HG02885 (cell line): Measurements from ENCODE around the gene GPR141.
"Not testable (repeated sequence)": the region's sequence is repeated elsewhere in the genome, so short reads cannot be mapped to it uniquely, and the experiment has no call there.

Experiments
- ATAC-seq: cut with Tn5 transposase; IDR thresholded peaks from one replicate; pipeline ENCODE4 v1.9.1; 2021; ENCODE audit warnings: mild to moderate bottlenecking; ENCODE audit not compliant: unreplicated experiment, poor library complexity

Gene GPR141

DNA sequence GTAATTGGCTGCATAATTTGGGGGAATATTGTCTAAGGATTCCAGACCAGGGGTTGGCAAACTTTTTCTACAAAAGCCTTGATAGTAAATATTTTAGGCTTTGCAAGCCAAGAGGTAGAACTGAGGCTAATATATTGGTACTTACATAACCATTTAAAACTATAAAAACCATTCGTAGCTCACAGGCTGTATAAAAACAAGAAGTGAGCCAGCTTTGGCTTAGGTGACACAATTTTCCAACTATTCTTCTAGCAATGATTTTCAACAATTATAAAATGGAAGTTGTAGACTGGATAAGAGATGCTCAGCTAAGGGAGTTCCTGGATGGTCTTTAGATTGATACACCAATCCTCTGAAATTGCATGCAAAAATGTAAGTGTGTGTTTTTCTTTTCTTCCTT is 1.4 kb downstream of the GPR141 start:
- ATAC-seq = no peak

DNA sequence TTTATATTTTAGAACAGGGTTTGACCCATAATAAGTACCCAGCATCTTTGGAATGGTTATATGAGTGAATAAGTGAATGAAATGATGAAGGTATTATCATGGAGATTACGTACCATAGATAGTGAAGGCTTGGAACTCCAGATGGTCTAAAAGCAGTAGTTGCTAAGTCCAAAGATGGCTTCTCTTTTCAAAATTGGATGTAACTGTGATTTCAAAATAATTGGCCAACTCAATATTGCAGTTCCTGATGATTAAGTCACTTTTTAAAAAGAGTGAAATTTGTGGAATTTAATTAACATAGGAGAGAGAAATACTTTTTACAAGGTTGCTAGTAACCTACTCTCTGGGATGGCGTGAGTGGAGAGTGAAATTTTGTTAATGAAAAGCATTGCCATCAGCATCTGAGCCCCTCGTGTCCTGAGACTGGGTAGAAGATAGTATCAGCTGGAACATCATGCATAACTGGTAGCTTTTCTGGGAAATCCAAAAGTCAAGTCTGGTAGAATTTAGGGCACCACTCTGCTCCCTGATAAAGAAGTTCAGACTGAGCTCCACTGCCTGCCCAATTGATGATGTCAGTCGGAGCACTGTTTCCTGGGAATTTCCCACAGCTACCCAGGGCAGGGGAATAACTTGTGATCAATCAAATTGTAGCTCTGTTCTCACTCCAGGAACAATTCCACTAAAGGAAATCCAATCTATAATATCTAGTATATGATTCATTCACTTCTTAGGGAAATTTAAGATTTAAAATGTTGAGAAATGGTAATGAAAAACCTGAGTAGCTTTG is 3.2 kb downstream of the GPR141 start:
- no peak for ATAC-seq

DNA sequence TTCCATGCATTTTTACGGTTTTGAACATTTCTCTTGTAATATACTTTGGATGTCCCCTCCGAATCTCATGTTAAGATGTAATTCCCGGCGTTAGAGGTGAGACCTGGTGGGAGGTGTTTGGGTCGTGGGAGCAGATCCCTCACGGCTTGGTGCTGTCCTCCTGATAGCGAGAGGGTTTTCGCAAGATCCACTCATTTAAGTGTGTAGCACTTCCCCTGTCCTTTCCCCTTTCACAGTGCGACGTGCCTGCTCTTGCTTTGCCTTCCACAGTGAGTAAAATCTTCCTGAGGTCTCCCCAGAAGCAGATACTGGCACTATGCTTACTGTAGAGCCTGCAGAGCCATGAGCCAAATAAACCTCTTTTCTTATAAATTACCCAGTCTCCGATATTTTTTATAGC is 6.6 kb downstream of the GPR141 start:
- no peak for ATAC-seq

DNA sequence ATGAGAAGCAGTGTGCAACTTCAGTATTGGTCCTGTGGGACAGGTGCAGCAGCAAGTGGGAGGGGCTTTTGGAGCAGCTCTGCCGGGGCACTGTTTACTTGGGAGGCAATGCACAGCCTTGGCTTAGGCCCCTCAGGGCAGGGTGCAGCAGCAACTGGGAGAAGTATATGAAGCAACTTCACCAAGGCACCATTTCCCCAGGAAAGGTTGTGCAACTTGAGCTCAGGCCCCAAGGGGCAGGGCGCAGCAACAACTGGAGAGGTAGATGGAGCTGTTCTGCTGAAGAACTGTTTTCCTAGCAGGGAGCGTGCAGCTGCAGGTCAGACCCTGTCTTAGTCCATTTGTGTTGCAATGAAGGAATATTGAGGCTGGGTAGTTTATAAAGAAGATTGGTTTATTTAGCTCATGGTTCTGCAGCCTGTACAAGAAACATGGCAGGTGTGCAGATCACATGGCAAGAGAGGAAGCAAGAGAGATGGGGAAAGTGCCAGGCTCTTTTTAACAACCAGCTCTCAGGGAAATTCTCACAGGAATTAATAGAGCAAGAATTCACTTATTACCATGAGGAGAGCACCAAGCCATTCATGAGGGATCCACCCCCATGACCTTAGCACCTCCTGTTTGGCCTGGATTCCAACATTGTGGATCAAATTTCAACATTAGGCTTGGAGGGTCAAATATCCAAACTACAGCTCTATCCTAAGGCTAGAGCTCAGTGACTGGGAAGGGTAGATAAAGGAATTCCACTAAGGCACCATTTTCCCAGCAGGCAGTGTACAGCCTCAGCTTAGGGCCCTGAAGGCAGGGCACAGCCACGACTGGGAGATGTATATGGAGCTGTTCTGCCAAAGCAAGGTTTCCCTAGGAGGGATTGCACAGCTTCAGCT is 10.9 kb downstream of the GPR141 start:
- no peak for ATAC-seq

DNA sequence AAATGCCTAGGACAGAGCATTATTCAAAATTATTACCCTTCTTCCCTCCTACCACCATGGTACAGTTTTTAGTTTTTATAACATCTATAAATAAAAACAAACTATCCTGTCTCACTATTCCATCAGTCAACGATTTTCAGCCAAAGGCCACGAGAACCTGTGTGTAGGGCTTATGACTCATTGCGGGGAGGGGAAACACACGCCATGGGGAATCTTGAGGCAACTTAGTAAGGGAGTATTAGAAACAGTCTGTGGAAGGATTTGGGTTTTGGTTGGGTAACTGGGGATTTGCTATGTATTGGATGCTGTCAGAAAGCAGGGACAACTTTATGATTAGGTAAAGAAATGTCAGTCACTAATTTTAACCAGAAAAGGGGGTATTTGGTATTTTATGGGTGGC is 14.7 kb downstream of the GPR141 start:
- ATAC-seq = no peak

DNA sequence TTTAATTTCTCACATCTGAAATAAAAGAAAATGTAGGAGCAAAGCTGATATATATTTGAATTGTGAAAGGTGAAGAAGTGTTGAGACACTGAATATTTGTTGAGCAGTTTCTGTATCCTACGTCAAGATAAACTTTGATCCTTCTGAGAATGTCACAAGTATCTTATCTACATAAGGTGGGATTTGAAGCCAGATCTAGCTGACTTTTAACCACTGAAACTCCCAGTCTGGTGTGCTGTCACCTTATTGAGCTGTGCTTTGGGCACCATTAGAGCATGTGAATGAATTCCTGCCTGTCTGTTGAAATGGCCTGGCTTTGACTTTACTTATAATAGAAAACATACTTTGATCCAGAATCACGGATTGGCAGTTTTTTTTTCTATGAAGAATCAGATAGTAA is 15.2 kb downstream of the GPR141 start:
- no peak for ATAC-seq

DNA sequence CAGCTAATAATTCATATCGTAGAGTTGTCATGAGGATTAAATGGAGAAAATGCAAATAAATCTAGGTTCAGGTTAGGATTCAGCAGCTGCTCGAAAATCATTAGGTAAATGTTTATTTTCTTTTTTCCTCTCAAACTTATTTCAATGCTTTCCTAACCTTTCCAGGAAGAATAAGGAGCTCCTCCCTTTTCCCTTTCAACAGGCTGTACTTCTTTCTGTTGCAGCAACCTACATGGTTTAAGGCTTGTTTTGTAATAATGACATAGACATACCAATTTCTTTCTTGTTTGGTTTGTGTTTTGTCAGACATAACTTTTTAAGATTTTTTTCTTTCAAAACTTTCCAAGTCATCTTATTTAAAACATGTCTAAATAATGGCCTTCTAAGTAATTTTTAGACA is 18.2 kb downstream of the GPR141 start:
- no peak for ATAC-seq

DNA sequence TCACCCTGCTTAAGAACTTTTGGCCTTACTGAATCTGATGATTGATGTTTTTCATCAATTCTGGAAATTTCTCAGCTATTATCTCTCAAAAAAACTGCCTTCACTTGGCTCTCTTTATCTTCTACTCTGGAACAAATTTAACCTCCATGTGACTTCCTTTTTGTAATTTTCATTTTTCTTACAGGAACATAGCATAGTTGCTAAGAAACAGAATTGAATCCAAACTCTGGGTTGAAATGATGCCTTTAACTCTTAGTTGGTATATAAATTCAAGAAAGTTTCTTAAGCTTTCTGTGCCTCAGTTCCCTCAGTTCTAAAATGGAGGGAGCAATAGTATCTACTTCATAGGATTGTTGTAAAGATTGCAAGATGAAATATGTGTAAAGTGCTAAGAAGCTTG is 19.8 kb downstream of the GPR141 start:
- no peak for ATAC-seq

DNA sequence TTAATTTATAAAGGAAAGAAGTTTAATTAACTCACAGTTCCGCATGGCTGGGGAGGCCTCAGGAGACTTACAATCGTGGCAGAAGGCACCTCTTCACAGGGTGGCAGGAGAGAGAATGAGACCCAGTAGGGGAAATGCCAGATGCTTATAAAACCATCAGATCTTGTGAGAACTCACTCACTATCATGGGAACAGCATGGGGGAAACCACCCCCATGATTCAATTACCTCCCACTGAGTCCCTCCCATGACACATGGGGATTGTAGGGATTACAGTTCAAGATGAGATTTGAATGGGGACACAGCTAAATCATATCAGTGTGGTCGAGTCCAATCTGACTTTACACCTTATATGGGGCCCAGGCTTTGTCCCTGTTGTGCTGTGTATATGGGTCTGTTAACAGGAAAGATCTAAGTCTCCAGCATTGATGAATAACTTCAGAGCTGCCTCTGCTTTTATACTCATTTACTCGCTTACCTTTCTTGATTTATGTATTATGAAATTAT is 20.8 kb downstream of the GPR141 start:
- not testable (repeated sequence) for ATAC-seq

DNA sequence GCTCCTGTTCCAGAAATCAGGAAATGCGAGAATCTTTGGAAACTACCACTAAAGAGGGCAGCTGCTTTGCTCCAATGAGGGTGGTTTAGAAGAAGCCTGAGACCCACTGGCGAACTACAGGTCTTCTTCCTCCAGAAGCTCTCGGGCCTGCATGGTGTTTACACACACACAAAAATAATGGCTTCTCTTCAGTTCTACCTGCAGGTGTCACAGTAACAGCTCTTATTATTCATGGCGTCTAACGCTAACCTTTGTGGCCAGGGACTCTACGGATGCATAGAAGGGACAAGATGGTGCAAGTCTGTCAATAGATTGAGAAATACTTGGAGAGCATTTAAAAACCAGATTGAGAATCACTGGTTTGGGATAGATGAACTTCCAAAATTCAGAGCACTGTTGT is 22.4 kb downstream of the GPR141 start:
- no peak for ATAC-seq

DNA sequence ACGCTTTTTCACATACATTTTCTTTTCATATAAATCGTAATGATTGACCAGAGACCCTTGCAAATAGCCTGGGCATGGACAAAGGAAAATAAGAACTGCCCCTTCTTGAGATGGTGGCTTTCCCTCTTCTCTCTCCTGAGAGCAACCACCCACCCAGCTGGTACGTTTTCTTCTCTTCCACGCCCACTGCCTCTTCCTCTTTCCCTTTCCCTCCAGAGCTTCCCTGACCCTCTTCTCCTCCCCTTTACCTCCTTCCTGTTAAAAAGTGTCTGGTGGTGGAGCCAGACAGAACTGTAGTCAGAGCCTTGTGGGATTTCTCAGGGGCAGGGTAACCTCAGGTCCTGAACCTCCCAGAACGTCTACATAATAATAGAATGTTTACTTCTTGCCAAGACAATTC is 23.2 kb downstream of the GPR141 start:
- ATAC-seq = no peak

DNA sequence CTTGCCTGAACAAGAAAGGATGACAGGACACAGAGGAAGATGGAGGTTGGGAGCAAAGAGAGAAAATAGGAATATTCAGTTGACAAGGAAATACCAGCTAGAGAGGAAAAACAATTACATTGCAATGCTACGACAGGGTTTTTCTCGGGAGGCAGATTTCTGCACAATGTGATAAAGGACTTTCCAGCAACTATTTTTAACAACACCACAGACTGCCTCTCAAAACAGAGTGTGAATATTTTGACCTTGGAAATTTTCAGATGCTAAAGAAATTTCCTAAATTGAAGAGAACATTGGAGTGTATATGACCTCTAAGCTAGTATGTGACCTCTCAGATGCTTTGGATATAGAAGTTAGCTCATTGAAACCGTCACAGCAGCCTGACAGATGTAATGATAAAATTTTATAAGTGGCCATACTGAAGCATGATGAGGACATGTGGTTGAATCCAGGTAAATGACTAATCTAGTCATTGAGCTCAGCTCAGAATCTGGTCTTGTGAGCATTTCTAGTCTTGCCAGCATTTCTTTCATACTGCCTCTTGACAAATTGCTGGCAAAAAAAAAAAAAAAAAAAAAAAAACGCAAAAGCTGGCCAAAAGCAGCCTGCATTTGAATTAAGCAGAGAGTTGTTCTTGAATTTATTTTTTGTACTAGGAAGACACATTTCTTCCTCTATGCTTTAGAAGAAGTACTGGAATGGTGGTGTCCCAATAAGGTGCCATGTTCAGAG is 24.4 kb downstream of the GPR141 start:
- no peak for ATAC-seq

DNA sequence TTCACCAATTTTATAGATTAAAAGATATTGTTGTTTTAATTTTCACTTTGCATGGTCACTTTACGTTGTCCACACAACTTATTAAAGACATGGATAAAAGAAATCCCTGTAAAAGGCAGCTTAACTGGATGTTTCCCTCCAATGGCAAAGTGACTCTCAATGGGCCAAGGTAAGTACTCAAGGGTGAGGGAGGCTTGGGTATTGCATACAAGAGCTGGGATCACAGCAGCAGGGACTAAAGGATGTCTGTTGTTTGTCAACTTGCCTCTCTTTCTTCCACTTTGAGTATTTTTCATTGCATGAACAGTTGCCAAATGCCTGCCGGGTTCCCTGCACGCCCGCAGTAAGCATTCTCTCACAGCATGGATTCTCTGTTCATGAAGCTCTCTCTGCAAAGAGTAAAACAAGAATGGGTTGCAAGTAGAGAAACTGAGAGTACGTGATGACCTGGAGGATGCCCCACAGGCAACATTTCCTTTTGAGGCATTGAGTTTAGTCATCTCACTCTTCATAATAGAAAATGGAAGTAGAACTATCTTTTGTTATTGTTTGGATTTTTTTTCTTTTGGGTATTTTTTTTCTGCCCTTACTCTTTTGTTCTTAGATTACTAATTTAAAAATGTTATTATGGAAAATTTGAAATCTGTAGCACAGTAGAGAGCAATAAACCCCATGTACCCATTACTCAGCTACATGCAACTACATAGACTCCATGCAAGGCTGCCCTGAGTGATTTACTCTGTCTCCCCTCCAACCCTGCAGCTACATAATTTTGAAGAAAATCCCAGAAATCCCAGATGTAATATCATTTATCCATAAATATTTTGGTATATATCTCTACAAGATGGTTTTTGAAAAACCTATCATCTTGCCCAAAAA is 26.3 kb downstream of the GPR141 start:
- peak; percentile 98 for ATAC-seq

DNA sequence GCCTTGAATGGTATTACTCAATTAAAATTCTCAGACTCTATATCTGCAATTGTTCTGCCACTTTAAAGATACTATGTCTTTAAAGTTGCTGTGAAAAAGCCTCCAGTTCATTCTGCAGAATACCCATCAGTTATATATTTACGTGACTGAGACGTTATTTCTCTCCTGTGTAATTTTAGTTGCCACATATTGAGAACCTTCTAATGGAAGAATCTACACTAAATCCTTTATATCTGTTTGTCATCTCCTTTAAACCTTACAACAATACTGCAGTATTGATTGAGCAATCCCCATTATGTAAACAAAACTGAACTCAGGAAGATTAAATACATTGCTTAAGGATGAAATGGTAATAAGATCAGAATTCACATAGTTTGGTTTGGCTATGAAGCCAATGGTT is 30.0 kb downstream of the GPR141 start:
- ATAC-seq = no peak

DNA sequence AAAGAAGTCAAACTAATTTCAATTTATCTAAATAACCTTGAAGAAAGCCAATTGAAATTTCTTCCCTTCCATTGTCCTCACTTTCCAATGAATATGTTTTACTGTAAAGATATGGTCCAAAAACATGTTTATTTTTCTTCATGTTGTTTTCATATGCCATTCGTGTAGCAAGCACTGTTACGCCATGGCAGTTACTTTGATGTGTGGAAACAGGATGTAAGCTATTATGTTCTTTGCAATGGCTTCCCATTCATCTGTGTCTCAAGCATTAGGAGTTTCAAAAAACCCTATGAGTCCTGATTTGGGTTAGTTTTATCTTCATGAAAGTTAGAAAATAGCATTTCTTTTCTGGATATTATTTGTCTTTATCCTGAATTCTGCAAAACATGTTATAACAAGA is 31.0 kb downstream of the GPR141 start:
- no peak for ATAC-seq

DNA sequence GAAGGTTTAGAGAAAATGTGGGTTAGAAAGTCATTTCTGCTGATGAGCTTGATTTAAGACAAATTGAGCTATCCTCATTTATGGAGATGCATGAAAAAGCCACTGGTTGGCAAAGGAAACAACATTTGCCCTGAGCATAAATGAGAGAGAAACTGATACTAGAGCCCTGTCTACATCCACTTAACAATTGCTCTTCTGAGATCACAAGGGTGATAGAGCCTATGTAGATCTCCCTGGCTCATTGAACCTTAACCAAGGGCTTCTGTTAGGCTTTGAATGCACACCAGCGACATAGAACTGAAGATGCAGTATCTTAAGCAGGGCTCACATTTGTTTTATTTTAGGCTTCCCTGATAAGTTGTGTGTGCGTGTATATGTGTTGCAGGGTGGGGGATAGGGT is 35.0 kb downstream of the GPR141 start:
- peak; percentile 60 for ATAC-seq

DNA sequence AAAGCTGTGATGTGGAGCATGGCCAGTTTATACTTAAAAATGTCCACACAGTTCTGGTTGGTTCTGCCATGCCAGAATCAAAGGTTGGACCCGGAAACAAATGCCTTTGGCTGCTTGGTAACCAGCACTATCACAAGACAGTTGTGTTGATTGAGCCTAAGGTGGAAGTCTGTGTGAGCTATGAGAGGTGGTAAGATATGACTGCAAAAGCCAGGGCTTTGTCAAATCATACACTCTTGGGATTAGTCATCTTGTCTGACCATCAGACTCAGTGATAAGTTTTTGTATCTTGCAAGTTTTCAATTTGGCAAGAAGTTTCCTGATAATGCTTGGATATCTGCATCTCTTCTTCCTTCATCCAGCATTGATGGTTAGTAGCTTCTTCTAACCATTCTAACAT is 35.5 kb downstream of the GPR141 start:
- ATAC-seq = peak; percentile 96

DNA sequence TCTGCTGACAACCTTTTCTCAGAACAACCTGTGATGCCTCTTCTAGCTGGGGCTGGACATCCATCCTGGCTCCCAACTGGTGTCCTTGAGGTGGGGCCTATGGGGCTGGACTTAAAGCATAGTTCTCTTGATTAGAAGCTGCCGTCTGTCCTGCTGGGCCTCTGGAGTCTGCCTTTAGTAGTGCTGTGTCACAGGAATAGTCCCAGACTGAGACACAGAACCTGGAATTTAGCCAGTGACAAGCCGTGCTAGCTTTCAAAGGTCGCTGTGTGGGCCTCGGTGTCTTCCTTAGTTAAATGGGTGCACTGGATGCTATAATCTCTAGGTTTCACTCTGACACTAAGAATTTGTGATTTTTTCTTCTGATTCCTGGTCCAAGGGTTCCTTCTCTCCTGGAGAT is 41.2 kb downstream of the GPR141 start:
- no peak for ATAC-seq

DNA sequence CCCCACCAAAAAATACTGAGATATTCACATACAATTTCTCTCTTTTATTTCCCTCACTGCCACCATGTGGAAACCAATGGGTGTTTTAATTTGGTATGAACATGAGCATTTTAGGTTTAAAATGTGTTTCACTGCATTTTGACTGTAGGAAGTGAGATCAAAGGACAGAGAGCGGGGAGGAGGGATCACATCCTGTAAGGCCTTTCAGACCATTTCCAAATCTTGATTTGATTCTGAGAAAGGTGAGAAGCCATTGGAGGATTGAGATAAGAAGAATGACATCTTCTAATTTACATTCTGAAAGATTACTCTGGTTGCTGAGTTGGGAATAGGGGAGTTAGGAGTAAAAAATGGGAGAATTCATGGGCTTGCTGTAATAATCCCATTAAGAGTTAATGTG is 42.5 kb downstream of the GPR141 start:
- no peak for ATAC-seq

DNA sequence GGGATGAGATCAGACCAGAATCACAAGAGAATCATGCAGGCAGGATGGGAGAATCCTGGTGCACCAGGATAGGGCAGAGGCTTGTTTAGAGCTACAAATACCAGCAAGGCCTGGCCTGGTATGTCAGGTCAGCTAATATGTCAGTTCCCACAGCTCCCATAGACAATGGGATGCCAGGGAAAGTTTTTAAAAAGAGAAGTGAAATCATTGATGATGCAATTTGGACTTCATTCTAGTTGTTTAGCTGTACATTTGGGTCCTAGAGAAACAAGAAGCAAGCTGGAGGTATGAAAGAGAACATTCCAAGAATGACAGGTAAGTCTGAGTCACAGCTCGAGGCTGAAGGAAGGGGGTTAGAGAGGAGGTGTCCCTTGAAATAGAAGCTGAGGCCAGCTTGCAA is 45.2 kb downstream of the GPR141 start:
- ATAC-seq = no peak
